Measurements from ENCODE around the gene RDH5. TPM values are rescaled to one million over a fixed set of nuclear protein-coding genes. Genes with fewer than 3 reads are reported as not detected.
A peak's percentile ranks its signal among the peaks of the same experiment; 100 is the strongest.

Gene RDH5
- total and polyA plus RNA-seq, 2 of the 4 experiments (the other 2 are of a cell fraction): 7.3 to 18.8 TPM

- Histone ChIP-seq H4K5ac (ENCODE audit: low read depth, low read length) (no peak overlapping the region), H3K23ac (ENCODE audit: low read depth, low read length) (peak overlapping the region; percentile 23; the same call in 1 of the 2 replicates), H3K56ac (ENCODE audit: extremely low read depth, insufficient read depth, low read length) (no peak overlapping the region), H2BK120ac (ENCODE audit: low read depth, low read length) (no peak overlapping the region), H2AK9ac (replicated peaks; ENCODE audit: low read depth, low read length, poor library complexity) (no peak overlapping the region), H3K4me1 (ENCODE audit: control insufficient read depth, insufficient read depth, low read length) (peaks cover 13% of the 10 kb centered on the region), H4K8ac (ENCODE audit: low read depth in 2 of 2, low read length in 2 of 2) (no peak overlapping the region), H4K20me1 (ENCODE audit: insufficient read depth, low read length) (peaks cover 73% of the 10 kb centered on the region), H3K9me1 (ENCODE audit: insufficient read depth, low read length) (0 out of 2 replicates have a peak, but pooled peaks cover 3% of the 10 kb centered on the region), H2BK20ac (ENCODE audit: low read depth, low read length) (no peak overlapping the region), H2AK5ac (ENCODE audit: low read depth, low read length) (no peak overlapping the region), H3K18ac (ENCODE audit: low read depth, low read length) (no peak overlapping the region), H3K36me3 (ENCODE audit: control insufficient read depth, insufficient read depth, low read length) (peaks cover 45% of the 10 kb centered on the region), H3K14ac (replicated peaks; ENCODE audit: low read depth, low read length) (no peak overlapping the region), H3K4me2 (ENCODE audit: low read depth, low read length) (no peak overlapping the region), H3K79me1 (ENCODE audit: low read depth in 1 of 2, low read length in 2 of 2) (peaks cover 10 to 60% of the 10 kb centered on the region in 2 experiments), H3K9me3 (ENCODE audit: control insufficient read depth, insufficient read depth, low read length) (no peaks in the 10 kb centered on the region), H3K4ac (ENCODE audit: low read depth, low read length) (no peak overlapping the region), H3K27me3 (ENCODE audit: control insufficient read depth, insufficient read depth, low read length) (no peaks in the 10 kb centered on the region), H3K9ac (ENCODE audit: low read depth, low read length) (peak overlapping the region; percentile 6; the same call in 1 of the 2 replicates), H2BK15ac (ENCODE audit: low read depth, low read length) (no peak overlapping the region), H3K4me3 (ENCODE audit: insufficient read depth, low read depth, low read length) (no peak overlapping the region), H2BK5ac (ENCODE audit: low read depth, low read length, poor library complexity, severe bottlenecking) (no peak overlapping the region), H3K27ac (ENCODE audit: insufficient read depth, low read length) (no peak overlapping the region), H4K91ac (ENCODE audit: insufficient read depth, low read depth, low read length) (no peak overlapping the region), H2AFZ (replicated peaks; ENCODE audit: low read length, poor library complexity) (peak overlapping the region; percentile 29)
- ATAC-seq (ENCODE audit: low read depth) (no peak), DNase-seq (no peak)
- dilution Hi-C loops (cut with HindIII; ENCODE audit: low sequenced_read_pairs, unreplicated experiment) (no loop called here), intact Hi-C loops (cut with micrococcal nuclease) (no loop called here), in situ Hi-C loops (cut with MboI; ENCODE audit: low sequenced_read_pairs) (no loop called here)
- ChIA-PET CTCF (no interaction called here), POLR2A (ENCODE audit: unreplicated experiment) (no interaction called here)
- TF ChIP-seq RCOR1 (IDR thresholded peaks at IDR 0.05; ENCODE audit: insufficient replicate concordance, low read length) (no peak), SMC3 (IDR thresholded peaks at IDR 0.05; ENCODE audit: low read depth, low read length) (no peak)
- 17% methylated on average over 1 of the region's 3 CpGs; no CpG with 5 or more reads in 1 of the 2 experiments for WGBS, 2 experiments (ENCODE audit: extremely low coverage in 2 of 2, insufficient read length in 1 of 2)
- no TSS peak for BruUV-seq (replicated peaks)
These were observed 5.4 kb downstream of the RDH5 start for GRCh38 chr12:55725556-55725955.
